IPS-11a (cell line): ENCODE results near the gene CDH18.

ENCODE experiments used
- H3K4me3 ChIP-seq: one replicate; pipeline ENCODE4 v1.5.1; 2013; ENCODE audit warnings: low read depth, low read length, control low read depth

Gene CDH18

GRCh38 chr5:19497229-19497815 lies 490.7 kb downstream of the CDH18 start:
- no peak overlapping the region for H3K4me3 ChIP-seq

GRCh38 chr5:19496056-19496455 lies 491.9 kb downstream of the CDH18 start:
- no peak overlapping the region for H3K4me3 ChIP-seq

GRCh38 chr5:19492861-19493260 lies 495.1 kb downstream of the CDH18 start:
- no peak overlapping the region for H3K4me3 ChIP-seq

- H3K4me3 ChIP-seq, result no peak overlapping the region
Observed at GRCh38 chr5:19488786-19489185, 499.2 kb downstream of the CDH18 start.

GRCh38 chr5:19487480-19487879 lies 500.5 kb downstream of the CDH18 start:
- H3K4me3 ChIP-seq, result no peak overlapping the region

- H3K4me3 ChIP-seq, result no peak overlapping the region
Observed at GRCh38 chr5:19479562-19479961, 508.4 kb downstream of the CDH18 start.

GRCh38 chr5:19462019-19462418 lies 526.0 kb downstream of the CDH18 start:
- no peak overlapping the region for H3K4me3 ChIP-seq

GRCh38 chr5:19424506-19424905 lies 563.5 kb downstream of the CDH18 start:
- H3K4me3 ChIP-seq, result no peak overlapping the region
